KOPT-K1 (cell line): ENCODE data around the gene GCN1.

Source experiments
- H3K27ac ChIP-seq: fragments of 200-600 bp; sonication (generic); 2 replicates; pipeline ENCODE4 v1.5.1; 2016; ENCODE audit warnings: antibody characterized with exemption, mild to moderate bottlenecking, low read depth, low read length; ENCODE audit not compliant: poor library complexity, severe bottlenecking
- H3K36me3 ChIP-seq: fragments of 200-600 bp; sonication (generic); 2 replicates; pipeline ENCODE4 v1.5.1; 2017; ENCODE audit warnings: antibody characterized with exemption, mild to moderate bottlenecking, low read length, moderate library complexity; ENCODE audit not compliant: insufficient read depth
- H3K9me3 ChIP-seq: fragments of 200-600 bp; sonication (generic); 2 replicates; pipeline ENCODE4 v1.5.1; 2017; ENCODE audit warnings: antibody characterized with exemption, low read length, mild to moderate bottlenecking; ENCODE audit not compliant: insufficient read depth, poor library complexity, severe bottlenecking

Gene GCN1

GRCh38 chr12:120234643-120235368 is 40.3 kb upstream of the GCN1 start:
- Histone ChIP-seq H3K27ac (no peak overlapping the region), H3K36me3 (no peaks in the 10 kb centered on the region), H3K9me3 (no peaks in the 10 kb centered on the region)

GRCh38 chr12:120231316-120232011 is 36.9 kb upstream of the GCN1 start:
- H3K9me3 ChIP-seq = no peaks in the 10 kb centered on the region
- H3K27ac ChIP-seq = peak overlapping the region; percentile 51
- no peaks in the 10 kb centered on the region for H3K36me3 ChIP-seq

GRCh38 chr12:120230974-120231315 is 36.4 kb upstream of the GCN1 start:
- Histone ChIP-seq H3K27ac (peak overlapping the region; percentile 51), H3K36me3 (no peaks in the 10 kb centered on the region), H3K9me3 (no peaks in the 10 kb centered on the region)

DNA sequence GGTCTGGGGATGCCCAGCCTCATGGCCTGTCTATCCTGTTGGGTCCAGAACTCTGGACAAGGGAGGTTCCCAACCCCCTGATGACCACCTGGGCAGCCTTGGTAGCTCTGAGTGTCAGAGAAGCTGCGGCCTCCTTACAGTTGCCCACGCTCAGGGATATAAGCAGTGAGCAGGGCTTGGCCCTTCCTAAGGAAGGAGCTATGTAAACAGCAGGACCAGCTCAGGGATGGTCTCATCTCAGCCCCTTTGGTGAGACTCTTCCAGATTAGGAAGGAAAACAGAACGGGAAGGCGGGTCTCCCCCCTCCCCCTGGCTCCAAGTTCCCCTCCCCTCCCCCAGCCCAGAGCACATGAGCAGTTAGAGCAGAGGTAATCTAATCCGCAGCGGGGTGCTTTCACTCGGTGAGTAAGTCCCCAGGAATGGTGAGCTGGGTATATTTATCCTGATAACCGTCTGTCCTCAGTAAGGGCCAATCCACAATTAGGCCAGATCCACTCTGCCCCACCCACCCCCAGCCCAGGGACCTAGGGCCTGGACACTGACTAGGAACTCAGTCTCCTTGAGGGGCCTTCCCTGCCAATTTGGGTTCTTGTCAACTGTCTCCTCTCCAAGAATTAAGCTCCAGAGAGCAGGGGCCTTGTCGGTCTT is 35.9 kb upstream of the GCN1 start:
- Histone ChIP-seq H3K36me3 (no peaks in the 10 kb centered on the region), H3K27ac (peak overlapping the region; percentile 51), H3K9me3 (no peaks in the 10 kb centered on the region)

- Histone ChIP-seq H3K27ac (peak overlapping the region; percentile 51), H3K36me3 (no peaks in the 10 kb centered on the region), H3K9me3 (no peaks in the 10 kb centered on the region)
Observed at GRCh38 chr12:120229487-120230325, 35.2 kb upstream of the GCN1 start.

- Histone ChIP-seq H3K9me3 (no peaks in the 10 kb centered on the region), H3K27ac (no peak overlapping the region), H3K36me3 (no peaks in the 10 kb centered on the region)
Observed at GRCh38 chr12:120229071-120229486, 34.6 kb upstream of the GCN1 start.

GRCh38 chr12:120228291-120229070 is 34.0 kb upstream of the GCN1 start:
- no peaks in the 10 kb centered on the region for H3K36me3 ChIP-seq
- H3K27ac ChIP-seq = no peak overlapping the region
- H3K9me3 ChIP-seq = no peaks in the 10 kb centered on the region

DNA sequence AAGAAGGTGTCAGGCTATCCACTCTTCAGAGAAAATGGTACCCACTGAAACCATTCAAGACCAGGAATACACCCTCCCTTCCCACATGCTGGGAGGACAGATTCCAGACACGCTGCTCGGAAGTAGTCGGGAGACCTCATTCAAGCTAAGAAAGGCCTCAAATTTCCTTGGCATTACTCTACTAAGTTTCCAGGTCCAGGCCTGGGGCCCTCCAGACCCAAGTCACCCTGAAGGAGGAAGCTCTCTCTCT is 33.5 kb upstream of the GCN1 start:
- H3K36me3 ChIP-seq = no peaks in the 10 kb centered on the region
- H3K9me3 ChIP-seq = no peaks in the 10 kb centered on the region
- H3K27ac ChIP-seq = no peak overlapping the region

DNA sequence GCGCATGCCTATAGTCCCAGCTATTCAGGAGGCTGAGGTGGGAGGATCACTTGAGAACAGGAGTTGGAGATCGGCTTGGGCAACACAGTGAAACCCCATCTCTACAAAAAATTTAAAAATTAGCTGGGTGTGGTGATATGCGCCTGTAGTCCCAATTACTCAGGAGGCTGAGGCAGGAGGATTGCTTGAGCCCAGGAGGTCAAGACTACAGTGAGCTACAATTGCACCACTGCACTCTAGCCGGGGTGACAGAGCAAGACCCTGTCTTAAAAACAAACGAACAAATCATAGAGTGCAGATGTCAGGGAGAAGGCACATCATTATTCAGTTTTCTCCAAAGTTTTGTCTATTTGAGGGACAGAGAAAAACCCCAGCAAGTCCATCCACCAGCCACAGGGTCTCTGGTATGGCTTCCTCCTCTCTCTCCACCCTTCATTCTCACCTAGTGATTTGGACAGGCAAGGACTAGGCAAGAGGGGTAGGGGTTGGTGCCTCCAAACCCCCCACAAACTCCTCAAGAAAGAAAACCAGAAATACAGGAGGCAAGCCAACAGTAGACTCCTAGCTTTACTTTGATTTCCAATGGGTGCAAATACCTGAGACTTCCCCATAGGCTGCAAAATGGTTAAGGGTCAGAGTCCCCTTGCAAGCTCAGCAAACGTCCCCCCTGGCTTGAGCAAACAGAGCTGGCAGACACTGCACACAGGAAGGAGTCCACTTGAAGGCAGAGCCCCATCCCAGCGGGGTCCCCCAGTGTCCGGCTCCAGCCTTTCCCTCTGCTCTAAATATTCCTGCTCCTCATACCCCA is 32.9 kb upstream of the GCN1 start:
- no peak overlapping the region for H3K27ac ChIP-seq
- no peaks in the 10 kb centered on the region for H3K9me3 ChIP-seq
- no peaks in the 10 kb centered on the region for H3K36me3 ChIP-seq

GRCh38 chr12:120225852-120226640 is 31.5 kb upstream of the GCN1 start:
- Histone ChIP-seq H3K36me3 (no peaks in the 10 kb centered on the region), H3K27ac (no peak overlapping the region)

DNA sequence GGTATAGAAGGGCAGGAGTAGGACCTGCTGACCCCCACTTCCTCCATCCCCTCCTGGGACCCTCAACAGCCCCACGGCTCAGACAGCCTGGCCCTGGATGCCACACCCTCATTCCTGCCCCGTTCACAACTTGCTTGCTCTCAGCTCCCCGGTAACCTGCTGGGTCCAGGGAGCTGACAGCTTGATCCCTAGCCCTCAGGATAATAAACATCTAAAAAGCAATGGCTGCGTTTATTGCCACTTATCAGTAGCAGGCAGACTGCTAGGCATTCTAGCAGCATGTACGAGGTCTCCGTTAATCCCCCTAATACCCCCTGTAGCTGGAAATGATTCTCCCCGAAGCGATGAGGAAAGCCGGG is 30.7 kb upstream of the GCN1 start:
- Histone ChIP-seq H3K27ac (no peak overlapping the region), H3K9me3 (no peaks in the 10 kb centered on the region), H3K36me3 (no peaks in the 10 kb centered on the region)

More at GRCh38 chr12:120225852-120226640, 31.5 kb upstream of the GCN1 start:
- H3K9me3 ChIP-seq = no peaks in the 10 kb centered on the region

GRCh38 chr12:120224304-120225199 is 30.0 kb upstream of the GCN1 start:
- Histone ChIP-seq H3K27ac (no peak overlapping the region), H3K36me3 (no peaks in the 10 kb centered on the region), H3K9me3 (no peaks in the 10 kb centered on the region)
